HepG2 (cell line): Measurements from ENCODE around the gene PRR4. TPM values are rescaled to one million over a fixed set of nuclear protein-coding genes. Genes with fewer than 3 reads are reported as not detected.
A peak's percentile ranks its signal among the peaks of the same experiment; 100 is the strongest.

Experiments
- MED1 ChIP-seq: sonication (generic); formaldehyde crosslinking; IDR thresholded peaks from 2 replicates; pipeline ENCODE4 v1.4.0; 2020; ENCODE audit warnings: missing genetic modification reagents
- MED13 ChIP-seq: sonication (generic); formaldehyde crosslinking; IDR thresholded peaks from 2 replicates; pipeline ENCODE4 v1.5.0; 2020; ENCODE audit warnings: missing genetic modification reagents
- PRDM15 ChIP-seq: sonication (generic); formaldehyde crosslinking; IDR thresholded peaks from 2 replicates; pipeline ENCODE4 v1.4.0; 2020; ENCODE audit warnings: missing genetic modification reagents
- WIZ ChIP-seq: sonication (generic); formaldehyde crosslinking; IDR thresholded peaks from 2 replicates; pipeline ENCODE4 v1.5.1; 2020; ENCODE audit warnings: mild to moderate bottlenecking, missing genetic modification reagents
- ZBTB14 ChIP-seq: sonication (generic); formaldehyde crosslinking; IDR thresholded peaks from 2 replicates; pipeline ENCODE4 v1.4.0; 2020; ENCODE audit warnings: missing genetic modification reagents
- ZNF251 ChIP-seq: sonication (generic); formaldehyde crosslinking; IDR thresholded peaks from 2 replicates; pipeline ENCODE4 v1.9.0; 2021; ENCODE audit warnings: mild to moderate bottlenecking, missing genetic modification reagents
- ZNF484 ChIP-seq: sonication (generic); formaldehyde crosslinking; IDR thresholded peaks from 2 replicates; pipeline ENCODE4 v1.5.1; 2020; ENCODE audit warnings: mild to moderate bottlenecking, low read depth, missing genetic modification reagents, borderline replicate concordance
- ZNF713 ChIP-seq: sonication (generic); formaldehyde crosslinking; IDR thresholded peaks from 2 replicates; pipeline ENCODE4 v1.4.0; 2020; ENCODE audit warnings: mild to moderate bottlenecking, missing genetic modification reagents
- ZSCAN21 ChIP-seq: sonication (generic); formaldehyde crosslinking; IDR thresholded peaks from 2 replicates; pipeline ENCODE4 v1.8.0; 2022; ENCODE audit warnings: mild to moderate bottlenecking, missing genetic modification reagents, moderate library complexity, borderline replicate concordance
- ZUFSP ChIP-seq: sonication (generic); formaldehyde crosslinking; IDR thresholded peaks from 2 replicates; pipeline ENCODE4 v1.9.0; 2021; ENCODE audit warnings: missing genetic modification reagents, mild to moderate bottlenecking, borderline replicate concordance
- polyA plus RNA-seq, 8 experiments: library from polyadenylated mRNA; depleted of rRNA in 3 of 8; stranded (reverse) in 7 of 8; unstranded in 1 of 8; fragments of >200 nt; fragmentation: Illumina TruSeq in 4 of 8; extraction: Trizol in 4 of 8; gene quantifications; 2 replicates each; pipeline versions ENCODE4 v1.2.1 to v1.2.3, GENCODE V29; 2011 to 2016; ENCODE audit warnings: low read depth in 4 of 8, missing spikeins in 1 of 8, mixed read lengths in 1 of 8; ENCODE audit not compliant: insufficient read depth in 1 of 8
- total RNA-seq, 5 experiments: library from RNA; depleted of rRNA; stranded (reverse); fragments of >200 nt; fragmentation: Illumina TruSeq; extraction: Trizol; gene quantifications; 2 replicates each; pipeline ENCODE4 v1.2.3, GENCODE V29; 2016; ENCODE audit warnings: low read depth in 1 of 5
- TF ChIP-seq, protein P1 (sequence below): sonication (generic); formaldehyde crosslinking; IDR thresholded peaks from 2 replicates; pipeline ENCODE4 v1.8.1; 2023; ENCODE audit warnings: mild to moderate bottlenecking, missing genetic modification reagents
- TF ChIP-seq, protein P2 (sequence below): sonication (generic); formaldehyde crosslinking; IDR thresholded peaks from 2 replicates; pipeline ENCODE4 v1.4.0; 2020; ENCODE audit warnings: missing genetic modification reagents, borderline replicate concordance
- TF ChIP-seq, protein P3 (sequence below): sonication (generic); formaldehyde crosslinking; IDR thresholded peaks from 2 replicates; pipeline ENCODE4 v1.5.1; 2020; ENCODE audit warnings: missing genetic modification reagents, mild to moderate bottlenecking, borderline replicate concordance
- TF ChIP-seq, protein P4 (sequence below): sonication (generic); formaldehyde crosslinking; IDR thresholded peaks from 2 replicates; pipeline ENCODE4 v1.5.0; 2020; ENCODE audit warnings: missing genetic modification reagents

Gene PRR4
- total and polyA plus RNA-seq, 2 of the 13 experiments (the other 11 are each of a cell fraction or from before 2014, with no cell fraction given), result 2.3 to 5.4 TPM

- TF ChIP-seq, protein P1, sequence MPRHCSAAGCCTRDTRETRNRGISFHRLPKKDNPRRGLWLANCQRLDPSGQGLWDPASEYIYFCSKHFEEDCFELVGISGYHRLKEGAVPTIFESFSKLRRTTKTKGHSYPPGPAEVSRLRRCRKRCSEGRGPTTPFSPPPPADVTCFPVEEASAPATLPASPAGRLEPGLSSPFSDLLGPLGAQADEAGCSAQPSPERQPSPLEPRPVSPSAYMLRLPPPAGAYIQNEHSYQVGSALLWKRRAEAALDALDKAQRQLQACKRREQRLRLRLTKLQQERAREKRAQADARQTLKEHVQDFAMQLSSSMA (CRISPR knock-in tag), result no peak
- TF ChIP-seq ZSCAN21 (CRISPR knock-in tag) (no peak), ZBTB14 (CRISPR knock-in tag) (no peak), WIZ (peak; percentile 81; the same call in 1 of the 2 replicates), ZNF484 (CRISPR knock-in tag) (no peak), ZNF713 (no peak), MED1 (CRISPR knock-in tag) (peak; percentile 96), ZNF251 (CRISPR knock-in tag) (no peak), ZUFSP (CRISPR knock-in tag) (no peak), MED13 (CRISPR knock-in tag) (peak; percentile 77; the same call in 1 of the 2 replicates), PRDM15 (no peak)
- TF ChIP-seq, protein P2, sequence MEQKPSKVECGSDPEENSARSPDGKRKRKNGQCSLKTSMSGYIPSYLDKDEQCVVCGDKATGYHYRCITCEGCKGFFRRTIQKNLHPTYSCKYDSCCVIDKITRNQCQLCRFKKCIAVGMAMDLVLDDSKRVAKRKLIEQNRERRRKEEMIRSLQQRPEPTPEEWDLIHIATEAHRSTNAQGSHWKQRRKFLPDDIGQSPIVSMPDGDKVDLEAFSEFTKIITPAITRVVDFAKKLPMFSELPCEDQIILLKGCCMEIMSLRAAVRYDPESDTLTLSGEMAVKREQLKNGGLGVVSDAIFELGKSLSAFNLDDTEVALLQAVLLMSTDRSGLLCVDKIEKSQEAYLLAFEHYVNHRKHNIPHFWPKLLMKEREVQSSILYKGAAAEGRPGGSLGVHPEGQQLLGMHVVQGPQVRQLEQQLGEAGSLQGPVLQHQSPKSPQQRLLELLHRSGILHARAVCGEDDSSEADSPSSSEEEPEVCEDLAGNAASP, result peak; percentile 89
- TF ChIP-seq, protein P3, sequence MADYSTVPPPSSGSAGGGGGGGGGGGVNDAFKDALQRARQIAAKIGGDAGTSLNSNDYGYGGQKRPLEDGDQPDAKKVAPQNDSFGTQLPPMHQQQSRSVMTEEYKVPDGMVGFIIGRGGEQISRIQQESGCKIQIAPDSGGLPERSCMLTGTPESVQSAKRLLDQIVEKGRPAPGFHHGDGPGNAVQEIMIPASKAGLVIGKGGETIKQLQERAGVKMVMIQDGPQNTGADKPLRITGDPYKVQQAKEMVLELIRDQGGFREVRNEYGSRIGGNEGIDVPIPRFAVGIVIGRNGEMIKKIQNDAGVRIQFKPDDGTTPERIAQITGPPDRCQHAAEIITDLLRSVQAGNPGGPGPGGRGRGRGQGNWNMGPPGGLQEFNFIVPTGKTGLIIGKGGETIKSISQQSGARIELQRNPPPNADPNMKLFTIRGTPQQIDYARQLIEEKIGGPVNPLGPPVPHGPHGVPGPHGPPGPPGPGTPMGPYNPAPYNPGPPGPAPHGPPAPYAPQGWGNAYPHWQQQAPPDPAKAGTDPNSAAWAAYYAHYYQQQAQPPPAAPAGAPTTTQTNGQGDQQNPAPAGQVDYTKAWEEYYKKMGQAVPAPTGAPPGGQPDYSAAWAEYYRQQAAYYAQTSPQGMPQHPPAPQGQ, result no peak
- TF ChIP-seq, protein P4, sequence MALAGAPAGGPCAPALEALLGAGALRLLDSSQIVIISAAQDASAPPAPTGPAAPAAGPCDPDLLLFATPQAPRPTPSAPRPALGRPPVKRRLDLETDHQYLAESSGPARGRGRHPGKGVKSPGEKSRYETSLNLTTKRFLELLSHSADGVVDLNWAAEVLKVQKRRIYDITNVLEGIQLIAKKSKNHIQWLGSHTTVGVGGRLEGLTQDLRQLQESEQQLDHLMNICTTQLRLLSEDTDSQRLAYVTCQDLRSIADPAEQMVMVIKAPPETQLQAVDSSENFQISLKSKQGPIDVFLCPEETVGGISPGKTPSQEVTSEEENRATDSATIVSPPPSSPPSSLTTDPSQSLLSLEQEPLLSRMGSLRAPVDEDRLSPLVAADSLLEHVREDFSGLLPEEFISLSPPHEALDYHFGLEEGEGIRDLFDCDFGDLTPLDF (CRISPR knock-in tag), result no peak
Observed at GRCh38 chr12:10891937-10892336, 42.7 kb upstream of the PRR4 start (continued).
